HG03354 (cell line): ENCODE data around the gene CRACR2B.

ENCODE experiments used
- ATAC-seq: cut with Tn5 transposase; IDR thresholded peaks from one replicate; pipeline ENCODE4 v1.9.1; 2021; ENCODE audit warnings: mild to moderate bottlenecking; ENCODE audit not compliant: unreplicated experiment, poor library complexity, severe bottlenecking

Gene CRACR2B

DNA sequence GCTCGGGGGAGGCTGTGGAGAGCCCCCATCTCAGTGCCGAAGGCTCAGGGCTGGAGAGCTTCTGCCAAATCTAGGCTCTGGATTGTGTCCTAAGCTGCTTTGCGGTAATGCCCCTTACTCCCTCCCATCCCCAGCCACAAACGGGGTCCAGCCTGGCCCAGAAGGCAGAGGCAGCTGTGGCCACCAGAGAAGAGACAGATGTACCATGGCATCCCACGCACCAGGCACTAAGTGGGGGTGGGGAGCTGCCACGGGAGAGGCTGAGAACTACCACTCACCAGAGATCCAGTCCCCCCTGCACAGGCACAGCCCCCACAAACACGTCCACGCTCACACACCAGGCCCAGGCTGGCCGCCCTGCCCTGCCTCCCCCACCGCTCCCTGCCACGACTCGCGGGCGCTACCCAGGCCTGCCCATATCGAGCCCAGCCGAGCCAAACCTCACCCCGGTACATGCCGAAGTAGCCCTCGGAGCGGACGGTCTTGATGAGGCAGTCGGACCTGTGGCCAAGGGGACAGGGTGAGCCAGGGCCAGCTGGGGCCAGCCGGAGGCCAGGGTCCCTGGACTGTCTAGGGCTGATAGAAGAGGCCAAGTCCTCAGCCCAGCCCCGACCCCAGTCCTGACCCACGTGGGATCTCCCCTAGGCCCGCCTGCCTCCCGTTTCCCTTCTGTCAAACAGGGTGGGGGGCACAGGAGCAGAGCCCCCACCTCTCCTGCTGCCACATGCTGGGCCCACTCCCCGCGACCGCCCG lies 33.5 kb upstream of the CRACR2B start:
- ATAC-seq = no peak

DNA sequence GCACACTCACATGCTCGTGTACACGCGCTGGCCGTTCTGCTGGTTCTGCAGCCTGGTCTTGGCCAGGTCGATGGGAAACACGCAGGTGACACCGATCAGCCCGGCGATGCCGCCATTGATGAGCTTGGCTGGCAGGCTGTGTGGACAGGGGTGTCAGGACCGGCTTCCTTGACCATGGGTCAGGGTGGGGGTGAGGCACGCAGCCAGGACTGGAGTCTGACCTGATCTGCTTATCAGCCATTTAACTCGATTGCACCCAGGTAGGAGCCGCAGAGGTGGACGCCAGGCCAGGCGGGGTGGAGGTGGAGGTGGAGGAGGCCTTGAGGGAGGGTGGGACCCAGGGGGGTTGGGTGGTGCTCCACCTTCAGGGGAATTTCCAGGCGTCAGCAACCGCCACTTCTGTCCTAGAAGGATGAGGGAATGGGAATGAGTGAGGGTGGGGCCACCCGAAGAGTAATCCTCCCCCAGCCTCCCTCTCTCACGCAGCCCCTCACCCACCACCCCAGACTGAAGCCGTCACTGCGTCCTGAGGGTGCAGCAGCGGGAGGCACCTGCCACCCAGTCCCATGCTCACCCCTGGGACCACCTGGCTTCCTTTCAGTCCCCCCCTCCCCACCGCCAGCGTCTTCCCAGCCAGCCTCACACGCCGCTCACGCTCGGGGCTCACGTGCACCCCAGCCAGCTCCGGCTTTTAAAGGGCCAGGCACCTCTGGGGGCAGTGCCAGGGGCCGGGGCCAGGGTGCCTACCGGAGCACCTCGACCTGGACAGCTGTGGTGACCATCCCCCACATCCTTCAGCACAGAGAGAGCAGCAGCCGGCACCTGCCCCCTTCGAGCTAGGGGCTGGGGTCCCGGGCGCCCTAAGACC lies 32.7 kb upstream of the CRACR2B start:
- ATAC-seq = no peak

DNA sequence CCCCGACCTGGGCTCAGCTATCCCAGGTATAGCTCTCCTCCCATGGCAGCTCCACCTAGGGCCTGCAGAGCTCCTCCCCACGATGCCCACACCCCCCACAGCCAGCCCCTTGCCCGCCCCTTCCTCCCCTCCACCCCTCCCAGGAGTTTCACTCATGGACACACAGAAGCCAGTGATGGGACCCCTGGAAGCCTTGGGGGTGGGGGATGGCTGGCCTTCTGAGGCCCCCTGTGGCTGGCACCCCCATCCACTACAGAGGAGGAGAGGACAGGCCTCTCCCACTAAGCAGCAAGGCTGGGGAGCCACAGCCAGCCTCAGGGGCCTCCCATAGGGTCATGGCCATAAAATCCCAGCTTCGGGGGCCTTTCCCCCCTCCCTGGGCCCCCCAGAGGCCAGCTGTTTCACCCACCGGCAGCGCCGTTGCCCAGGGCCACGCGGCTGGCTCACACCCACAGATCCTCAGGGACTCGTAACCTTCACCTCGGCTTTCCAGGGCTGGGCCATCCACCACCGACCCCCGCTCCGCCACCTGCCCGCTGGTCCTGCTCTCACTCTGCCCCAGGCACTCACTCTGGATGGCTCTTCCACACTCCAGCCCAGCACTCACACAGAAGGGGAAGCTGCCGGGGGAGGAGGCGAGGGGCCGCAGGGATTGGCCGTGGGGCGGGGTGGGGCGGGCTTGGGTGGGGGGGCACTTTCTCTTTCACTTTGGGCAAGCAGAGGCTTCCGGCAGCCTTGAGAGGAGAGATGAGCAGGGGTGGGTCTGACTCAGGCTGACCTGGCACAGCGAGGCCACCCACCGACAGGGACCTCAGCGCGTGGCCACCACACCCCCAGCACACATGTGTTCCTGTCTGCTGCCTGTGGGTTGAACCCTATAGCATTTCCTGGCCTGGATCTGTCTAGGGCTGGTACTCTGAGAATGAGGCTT lies 31.8 kb upstream of the CRACR2B start:
- ATAC-seq = no peak

DNA sequence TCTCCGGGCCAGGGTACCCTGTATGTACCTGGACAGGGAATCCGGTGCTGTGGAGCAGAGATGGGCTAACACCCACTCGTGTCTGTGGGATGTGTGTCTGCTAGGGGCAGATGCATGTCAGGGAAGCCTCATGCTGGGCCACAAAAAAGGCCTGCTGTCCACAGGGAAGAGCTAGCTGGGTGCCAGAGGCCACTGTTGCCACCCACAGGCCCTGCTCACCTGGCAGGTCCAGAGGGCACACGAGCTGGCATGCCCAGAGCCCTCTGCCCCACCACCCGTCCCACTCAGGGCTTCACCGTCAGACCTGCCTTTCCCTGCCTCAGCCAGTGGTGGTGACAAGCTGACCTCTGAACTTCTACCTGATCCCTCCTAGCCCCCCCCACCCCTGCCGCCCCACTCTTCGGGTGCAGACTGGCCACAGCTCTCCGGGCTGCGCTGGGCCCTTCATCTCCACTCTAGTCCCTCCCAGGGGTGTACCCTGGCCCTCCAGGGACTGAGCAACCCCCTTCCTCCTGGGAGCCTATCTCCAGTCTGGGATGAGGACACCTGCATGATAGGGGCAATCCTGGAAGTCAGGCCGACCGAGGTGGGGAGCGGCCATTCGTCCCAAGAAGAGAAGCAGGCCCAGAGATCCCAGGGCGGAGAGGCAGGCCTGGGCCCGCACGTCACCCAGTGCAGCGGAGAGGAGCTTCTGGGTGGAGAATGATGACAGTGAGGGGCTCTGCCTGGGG lies 31.0 kb upstream of the CRACR2B start:
- ATAC-seq = no peak

DNA sequence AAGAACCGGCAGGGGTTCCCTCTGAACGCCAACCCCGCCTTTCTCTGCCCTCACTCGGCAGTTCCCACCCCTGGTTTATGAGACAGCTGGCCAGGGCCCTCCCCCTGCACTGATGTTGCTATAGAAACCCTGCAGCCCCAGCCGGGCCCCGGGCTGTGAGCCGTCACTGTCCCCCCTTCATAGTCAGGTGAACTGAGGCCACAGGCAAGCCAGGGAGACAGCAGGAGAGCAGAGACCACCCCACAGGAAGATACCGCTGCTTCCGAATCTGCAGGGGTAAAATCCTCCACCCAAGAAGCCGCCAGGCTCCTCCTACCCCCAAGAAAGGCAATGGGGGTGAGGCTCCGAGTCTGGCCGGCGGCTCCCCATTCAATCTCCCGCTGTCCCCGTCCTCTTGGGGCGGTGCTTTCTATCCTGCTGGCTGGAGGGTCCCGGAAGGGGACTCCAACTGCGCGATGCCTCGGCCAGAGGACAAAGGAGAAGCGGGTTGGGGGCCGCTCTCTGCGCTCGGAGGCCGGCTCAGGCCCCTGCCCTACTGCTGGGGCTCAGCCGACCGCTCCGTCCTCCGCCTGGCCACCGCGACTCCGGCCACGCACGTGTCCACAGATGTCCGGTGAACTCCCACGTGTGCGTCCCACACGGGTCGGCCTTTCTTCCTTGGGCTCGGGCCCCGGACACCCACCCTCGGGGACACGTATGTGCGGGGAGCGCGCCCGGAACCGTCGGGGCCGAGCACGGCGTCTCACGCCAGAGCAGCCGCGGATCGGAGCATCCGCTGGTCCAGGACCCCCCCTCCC lies 30.2 kb upstream of the CRACR2B start:
- peak; percentile 49 for ATAC-seq

DNA sequence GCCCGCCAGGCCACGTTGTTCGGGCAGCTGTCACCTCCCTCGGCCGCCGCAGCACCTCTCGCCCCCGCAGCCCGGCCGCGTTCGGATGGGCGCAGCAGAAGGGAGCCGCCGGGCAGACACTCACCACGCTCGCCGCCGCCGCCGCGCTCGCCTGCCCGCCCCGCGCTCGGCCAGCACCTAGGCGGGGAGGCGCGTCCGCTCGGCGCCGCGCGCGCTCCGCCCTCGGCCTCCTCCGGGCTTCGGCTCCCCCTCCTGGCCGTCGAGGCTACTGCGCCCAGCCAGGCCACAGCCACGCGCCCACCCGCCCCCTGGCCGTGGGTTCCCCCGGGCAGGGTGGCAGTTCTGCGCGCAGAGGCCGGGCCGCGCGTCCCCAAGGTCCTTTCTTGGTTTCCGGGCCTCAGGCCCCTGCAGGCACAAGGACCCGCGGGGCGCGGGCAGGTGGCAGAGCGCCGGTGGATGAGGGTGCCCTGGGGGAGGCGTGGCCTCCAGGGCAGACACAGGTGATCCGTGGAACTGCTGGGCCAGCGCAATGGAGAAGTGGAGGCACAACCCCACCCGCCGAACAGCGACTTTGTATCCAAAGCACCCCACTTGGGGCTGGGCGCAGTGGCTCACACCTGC lies 29.5 kb upstream of the CRACR2B start, which contains the start of gene SLC25A22:
Gene SLC25A22, minus strand, starts transcription at position 189 of the 621 bp plus-strand sequence. CDS start 3,275 bp downstream, outside the sequence.
- peak; percentile 69 for ATAC-seq

DNA sequence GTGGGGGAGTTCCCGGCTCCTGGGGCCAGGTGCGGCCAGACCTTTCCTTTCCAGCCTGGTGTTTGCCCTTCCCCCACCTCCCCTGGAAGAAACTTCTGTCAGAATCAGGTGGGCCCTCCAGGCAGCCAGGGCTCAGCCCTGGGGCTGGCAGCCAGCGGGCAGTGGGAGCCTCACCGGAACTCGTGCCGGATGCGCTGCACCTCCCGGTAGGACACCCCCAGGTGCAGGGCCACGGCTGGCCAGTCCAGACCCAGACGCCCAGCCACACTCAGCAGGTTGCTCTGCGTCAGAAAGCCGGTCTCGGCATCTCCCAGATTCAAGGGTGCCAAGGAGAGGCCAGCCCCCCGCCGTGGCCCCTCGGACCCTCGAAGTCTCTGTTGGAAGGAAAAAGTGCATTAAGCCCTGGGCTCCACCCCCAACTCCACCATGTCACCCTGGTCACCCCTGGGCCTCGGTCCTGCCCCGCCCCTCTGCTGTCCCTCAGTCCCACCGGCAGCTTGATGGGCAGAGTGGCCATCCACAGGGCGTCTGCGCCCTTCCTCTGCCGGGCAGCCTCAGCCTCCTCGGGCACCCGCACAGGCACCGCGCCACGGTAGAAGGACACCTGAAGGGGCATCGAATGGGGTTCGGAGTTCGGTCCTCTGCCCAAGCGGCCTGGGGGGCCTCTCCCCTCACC lies 27.9 kb upstream of the CRACR2B start:
- no peak for ATAC-seq

DNA sequence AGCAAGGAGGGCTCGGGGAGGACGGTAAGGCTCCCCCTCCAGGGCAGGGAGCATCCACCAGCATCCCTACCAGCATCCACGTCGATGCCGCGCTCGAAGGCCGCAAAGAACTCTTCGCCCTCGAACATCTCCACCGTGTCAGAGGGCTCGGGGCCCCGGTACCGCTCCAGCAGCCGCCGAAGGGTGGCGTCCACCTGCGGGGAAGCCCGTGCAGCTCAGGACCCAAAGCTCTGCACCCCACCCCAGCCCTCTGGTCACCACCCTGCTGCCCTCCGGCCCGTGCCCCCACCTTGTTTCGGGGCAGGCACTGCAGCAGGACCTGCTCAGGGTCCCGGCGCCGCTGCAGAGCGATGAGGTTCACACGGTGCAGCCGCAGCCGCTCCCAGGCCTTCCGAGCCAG lies 27.2 kb upstream of the CRACR2B start:
- ATAC-seq = no peak

DNA sequence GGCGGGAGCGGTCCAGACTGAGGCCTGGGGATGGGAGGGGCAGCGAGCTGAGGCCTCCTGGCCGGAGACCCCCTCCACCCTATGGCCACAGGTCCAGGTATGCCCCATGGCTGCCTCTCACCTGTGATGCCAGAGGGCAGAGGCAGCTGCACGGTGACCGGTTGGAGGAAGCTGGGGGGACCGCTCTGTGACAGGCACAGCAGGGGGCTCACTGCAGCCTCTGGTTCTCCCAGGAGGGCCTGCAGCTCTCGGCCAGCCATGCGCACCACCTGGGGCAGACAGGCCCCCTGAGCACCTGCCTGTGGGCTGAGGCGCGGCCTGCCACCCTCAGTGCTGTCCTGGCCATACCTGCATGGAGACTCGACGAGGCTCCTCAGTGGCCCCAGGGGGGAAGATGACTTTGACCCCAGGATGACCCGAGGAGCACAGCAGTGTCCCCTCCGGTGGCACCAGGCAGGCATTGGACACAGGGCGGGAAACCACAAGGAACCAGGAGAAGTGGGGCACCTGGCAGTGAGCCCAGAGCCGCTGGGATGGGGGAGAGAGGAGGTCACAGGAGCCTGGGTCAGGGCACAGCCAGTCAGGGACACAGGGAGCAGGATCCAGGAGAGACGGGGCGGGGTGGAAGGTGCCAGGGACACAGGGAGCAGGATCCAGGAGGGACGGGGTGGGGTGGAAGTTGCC lies 26.5 kb upstream of the CRACR2B start:
- ATAC-seq = no peak

DNA sequence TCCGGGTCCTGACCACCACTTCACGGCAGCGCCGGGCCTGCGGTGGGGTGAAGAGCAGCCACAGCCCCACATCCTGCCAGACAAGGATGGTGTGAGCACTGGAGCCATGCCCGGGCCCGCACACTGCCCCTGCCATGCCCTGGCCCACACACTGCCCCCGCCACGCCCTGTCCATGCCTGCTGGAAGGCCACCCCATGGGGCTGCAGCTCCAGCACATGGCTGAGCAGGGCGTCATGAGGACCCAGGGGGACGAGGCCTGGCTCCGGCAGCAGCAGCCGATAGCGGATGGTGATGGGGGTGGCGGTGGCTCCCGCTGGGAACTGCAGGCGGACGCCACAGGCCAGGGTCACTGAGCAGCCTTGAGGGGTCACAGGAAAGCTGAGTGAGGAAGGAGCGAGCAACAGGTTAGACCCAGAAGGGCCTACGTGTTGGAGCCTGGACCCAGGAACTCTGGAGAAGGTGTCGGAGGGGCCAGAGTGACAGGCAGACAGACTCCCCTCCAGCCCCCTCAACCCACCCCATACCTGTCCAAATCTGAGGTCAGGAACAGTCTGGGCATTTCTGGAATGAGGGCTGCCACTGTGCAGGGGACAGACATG lies 25.6 kb upstream of the CRACR2B start:
- ATAC-seq = no peak

DNA sequence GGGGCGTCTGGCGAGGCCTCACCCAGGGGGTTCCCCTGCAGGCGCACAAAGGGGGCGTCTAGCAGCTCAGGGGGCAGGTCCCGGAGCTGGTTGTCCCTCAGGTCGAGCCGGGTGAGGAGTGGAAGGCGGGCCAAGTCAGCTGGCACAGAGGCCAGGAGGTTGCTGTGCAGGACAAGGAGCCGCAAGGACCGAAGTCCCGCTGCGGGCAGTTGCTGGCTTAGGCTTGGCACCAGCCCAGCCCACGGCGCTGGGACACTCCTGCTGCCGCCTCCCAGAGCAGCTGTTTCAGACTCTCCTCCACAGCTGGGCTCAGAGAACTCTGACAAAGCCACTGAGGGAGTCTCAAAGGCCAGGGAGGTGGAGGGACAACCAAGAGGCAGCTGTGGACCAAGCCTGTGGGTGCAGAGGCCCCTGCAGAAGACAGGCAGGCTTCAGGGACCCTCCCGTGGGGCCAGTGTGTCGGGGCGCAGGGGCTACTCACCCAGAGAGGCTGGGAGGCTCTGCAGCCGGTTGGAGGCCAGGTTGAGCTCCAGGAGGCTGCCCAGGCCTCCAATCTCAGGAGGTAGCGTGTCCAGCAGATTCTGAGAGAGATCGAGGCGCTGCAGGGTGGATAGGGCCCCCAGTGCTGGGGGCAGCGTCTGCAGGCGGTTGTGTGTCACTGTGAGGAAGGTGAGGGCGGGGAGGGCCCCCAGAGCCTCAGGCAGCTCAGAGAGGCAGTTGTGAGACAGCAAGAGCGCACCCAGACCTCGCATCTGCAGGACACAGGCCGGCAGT lies 24.8 kb upstream of the CRACR2B start:
- ATAC-seq = no peak

DNA sequence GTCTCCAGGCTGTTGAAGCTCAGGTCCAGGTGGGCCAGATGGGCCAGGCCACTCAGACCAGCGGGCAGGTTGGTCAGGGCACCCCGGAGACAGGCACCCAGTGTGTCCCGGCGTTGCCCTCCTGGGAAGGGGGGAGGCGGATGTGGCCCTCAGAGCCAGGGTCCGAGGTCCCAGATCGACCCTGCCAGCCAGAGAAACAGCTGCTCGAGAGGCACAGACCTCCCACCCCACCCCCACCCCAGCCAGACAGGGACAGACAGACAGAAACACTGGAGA lies 24.3 kb upstream of the CRACR2B start:
- no peak for ATAC-seq

DNA sequence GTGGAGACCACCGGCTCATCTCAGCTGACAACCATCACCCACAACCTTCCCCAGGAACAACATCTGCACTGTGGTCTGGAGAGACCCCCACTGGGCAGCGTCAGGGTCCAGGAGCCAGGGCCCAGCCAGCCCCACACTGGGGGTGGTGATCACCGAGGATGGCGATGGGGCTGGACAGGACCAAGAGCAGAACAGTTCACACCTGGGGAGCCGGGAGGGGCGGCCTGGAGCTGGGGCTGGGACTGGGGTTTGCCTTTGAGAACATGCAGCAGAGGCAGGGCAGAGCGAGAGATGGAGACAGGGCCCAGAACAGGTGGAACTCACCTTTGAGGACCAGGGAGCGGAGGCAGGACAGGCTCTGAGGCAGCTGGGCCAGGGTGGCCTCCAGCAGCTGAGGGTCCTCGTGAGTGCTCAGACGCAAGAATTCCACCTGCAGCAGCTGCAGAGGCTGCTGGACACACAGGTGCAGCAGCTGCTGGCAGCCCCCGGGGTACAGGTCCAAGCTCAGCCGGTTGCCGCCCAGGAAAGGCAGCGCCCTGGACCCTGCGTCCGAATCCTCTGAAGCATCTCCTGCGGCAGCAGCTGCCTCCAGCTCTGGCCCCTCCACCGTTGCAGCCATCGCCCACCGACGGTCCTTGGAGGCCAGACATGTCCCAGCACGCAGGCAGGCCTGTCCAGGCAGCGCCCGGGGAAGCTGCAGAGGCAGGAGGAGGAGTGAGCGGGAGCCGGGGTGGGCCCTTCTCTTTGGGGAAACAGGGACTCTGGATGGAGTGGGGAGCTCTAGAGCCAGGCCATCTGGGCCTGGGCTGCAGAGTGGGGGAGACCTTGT lies 23.7 kb upstream of the CRACR2B start:
- ATAC-seq = no peak

DNA sequence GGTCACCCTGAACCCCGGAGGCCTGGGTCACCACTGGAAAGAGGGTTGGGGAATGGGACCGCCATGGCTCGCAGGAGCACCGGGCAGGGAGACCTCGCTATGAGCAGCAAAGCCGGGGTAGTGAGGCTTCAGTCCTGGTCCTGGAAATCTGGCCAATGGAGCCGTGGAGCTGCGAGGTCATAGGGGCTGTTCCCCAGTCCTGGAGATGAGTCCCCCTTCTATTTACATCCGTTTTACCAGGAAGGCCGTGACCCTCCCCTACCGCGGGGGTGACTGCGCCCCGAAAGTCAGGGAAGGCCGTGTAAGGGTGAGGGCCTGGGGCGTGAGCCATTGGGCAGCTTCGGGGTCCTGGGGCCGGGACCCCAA lies 23.1 kb upstream of the CRACR2B start:
- ATAC-seq = no peak
